HG02623 (cell line): ENCODE measurements around the gene ANKRD28.
A peak's percentile ranks its signal among the peaks of the same experiment; 100 is the strongest.
"Not testable (repeated sequence)": the region's sequence is repeated elsewhere in the genome, so short reads cannot be mapped to it uniquely, and the experiment has no call there.

ENCODE experiments used
- ATAC-seq: cut with Tn5 transposase; IDR thresholded peaks from one replicate; pipeline ENCODE4 v1.9.1; 2021; ENCODE audit warnings: moderate library complexity; ENCODE audit not compliant: unreplicated experiment

The ANKRD28 gene

DNA sequence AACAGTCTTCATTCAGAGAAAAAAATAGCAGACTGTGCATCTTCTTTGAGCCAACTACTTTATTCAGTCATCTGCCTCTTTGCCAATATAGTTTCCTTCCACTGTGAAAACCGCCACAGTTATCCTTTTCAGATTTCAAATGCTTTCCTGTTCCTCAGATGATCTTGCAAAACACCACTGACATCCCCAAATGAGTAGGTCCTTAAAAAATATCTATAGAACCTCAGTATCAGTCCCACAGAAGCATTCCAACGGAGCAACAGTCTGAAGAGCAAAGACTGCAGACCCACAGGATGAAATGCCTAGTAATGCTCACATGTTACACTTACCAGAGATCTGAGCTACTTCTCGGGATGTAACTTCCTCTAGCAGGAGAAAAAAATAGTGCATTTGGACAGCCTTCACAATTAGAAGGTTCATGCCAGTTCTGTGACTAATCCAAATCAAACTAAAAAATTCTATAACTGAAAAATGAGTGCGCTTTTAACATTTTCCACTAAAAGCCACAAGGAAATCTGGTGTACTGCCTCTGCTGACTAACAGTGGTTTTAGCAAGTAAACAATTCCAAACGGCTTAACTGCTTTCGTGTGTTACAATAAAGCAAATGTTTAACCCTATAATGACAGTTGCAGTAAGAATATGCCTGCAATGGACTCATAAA lies at the start of gene ANKRD28:
Gene ANKRD28 (minus strand): TSS at position 338 of the 662 bp plus-strand sequence. CDS start 1,458 bp downstream, outside the sequence.
- ATAC-seq = no peak

DNA sequence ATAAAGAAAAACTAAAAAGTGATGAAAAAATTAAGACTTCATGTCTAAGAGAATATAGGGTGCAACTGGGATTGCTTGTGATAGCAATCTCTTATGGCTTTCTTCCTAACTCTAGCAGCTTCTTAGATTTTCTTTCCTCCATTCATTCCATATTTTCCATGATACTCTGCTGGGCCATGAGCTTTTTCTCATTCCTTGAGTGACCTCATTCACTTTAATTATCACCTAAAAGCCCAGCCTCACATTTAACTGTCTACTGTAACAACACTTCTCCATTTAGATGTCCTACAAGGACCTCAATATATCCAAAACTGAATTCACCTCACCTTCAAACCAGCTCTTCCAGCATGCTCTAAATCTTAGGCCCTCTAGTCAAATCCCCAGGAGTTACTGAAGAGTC lies 49.5 kb upstream of the ANKRD28 start:
- no peak for ATAC-seq

DNA sequence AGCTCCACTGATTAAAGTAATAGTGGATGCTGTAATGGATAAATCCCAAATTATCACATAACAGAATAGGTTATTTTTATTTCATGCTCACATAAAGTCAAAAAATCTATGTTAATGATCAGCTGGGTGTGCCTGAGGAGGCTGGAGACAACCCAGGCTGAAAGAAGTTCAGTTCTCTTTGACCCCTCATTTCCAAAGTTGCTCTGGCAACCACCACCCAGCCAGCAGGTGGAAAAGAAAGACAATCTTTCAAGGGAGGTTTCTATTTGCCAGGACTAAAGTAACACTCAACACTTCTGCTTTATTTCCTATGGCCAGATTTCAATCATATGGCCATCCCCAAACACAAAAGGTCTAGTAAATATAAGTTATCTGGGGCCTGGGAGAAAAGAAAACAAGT lies 48.8 kb upstream of the ANKRD28 start:
- ATAC-seq = no peak

DNA sequence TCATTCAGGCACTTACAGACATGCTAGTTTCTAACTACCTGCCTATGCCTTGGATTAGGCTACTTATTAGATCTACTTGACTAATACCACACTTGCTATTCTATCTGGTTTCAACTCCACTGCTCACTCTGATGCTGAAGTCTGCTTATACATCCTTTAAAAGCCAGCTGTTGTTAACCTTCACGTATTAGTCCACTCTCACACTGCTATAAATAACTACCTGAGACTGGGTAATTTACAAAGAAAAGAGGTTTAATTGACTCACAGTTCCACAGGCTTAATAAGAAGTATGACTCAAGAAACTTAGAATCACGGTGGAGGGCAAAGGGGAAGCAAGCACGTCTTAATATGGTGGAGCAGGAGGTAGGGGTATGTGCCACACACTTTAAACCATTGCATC lies 47.7 kb upstream of the ANKRD28 start:
- ATAC-seq = peak; percentile 75

DNA sequence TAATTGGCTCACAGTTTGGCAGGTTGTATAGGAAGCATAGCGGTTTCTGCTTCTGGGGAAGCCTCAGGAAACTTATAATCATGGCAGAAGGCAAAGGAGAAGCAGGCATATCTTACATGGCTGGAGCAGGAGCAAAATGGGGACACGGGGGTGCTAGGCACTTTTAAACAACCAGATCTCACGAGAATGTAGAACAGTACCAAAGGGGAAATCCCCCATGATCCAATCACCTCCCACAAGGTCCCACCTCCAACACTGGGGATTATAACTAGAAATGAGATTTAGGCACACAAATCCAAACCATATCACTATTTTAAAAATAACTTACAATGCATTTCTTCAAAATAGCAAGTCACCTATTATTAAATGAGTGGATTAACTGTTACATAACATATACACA lies 47.1 kb upstream of the ANKRD28 start:
- no peak for ATAC-seq

DNA sequence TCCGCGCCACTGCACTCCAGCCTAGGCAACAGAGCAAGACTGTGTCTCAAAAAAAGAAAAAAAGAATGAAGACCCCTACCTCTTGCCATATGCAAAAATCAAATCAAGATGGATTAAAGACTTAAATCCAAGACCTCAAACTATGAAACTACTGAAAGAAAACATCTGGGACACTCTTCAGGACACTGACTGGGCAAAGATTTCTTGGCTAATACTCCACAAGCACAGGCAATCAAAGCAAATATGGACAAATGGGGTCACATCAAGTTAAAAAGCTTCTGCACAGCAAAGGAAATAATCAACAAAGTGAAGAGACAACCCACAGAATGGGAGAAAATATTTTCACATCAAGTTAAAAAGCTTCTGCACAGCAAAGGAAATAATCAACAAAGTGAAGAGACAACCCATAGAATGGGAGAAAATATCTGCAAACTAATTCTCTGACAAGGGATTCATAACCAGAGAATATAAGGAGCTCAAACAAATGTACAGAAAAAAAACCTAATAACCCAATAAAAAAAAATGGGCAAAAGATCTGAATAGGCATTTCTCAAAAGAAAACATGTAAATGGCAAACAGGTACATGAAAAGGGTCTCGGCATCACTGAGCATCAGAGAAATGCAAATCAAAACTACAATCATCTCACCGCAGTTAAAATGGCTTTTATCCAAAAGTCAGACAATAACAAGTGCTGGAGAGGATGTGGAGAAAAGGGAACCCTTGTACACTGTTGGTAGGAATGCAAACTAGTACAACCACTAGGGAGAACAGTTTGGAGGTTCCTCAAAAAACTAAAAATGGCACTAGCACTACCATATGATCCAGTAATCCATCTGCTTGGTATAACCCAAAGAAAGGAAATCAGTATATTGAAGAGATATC lies 43.6 kb upstream of the ANKRD28 start:
- not testable (repeated sequence) for ATAC-seq

DNA sequence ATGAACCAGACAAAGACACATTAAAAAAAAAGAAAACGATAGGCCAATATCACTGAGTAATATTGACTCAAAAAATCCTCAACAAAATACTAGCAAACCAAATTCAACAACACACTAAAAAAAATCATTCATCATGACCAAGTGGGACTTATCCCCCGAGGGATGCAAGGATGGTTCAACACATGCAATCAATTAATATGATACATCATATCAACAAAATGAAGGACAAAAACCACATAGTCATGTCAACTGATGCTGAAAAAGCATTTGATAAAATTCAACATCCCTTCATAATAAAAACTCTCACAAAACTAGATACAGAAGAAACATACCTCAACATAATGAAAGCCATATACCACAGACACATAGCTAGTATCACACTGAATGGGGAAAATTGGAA lies 41.8 kb upstream of the ANKRD28 start:
- no peak for ATAC-seq

DNA sequence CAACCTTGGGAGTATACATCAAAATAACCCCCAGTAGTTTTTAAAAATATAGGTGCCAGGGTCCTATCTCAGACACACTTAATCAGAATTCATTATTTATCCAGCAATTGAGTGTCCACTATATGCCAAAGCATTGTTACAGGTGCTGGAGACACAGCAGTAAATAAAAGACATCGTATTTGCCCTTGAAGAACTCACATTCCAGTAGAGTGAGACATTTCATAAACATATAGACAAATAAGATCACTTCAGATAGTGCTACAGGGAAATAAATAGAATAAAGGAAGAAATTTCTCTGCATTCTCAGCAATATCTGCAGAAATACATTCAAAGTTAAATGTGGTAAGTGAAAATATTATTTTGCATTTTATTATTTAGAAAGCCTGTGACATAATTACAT lies 34.1 kb upstream of the ANKRD28 start:
- ATAC-seq = no peak

DNA sequence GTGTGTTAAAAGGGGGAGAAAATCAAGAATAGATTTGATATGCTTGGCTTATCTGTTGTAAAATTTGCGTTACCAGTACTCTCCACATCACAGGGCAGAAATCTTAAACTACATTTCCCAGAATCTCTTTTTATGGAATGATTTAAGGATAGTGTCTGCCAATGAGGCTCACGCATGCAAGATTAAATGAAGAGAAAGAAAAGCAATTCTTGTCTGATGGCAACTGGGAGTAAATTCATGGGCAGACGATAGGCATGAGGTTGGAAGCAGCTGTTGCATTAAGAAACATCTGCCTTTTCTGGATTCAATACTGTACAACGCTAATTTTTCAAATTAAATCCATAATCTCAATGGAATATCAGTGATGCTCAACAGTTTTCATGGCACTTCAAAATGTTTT lies 27.2 kb upstream of the ANKRD28 start:
- ATAC-seq = no peak

DNA sequence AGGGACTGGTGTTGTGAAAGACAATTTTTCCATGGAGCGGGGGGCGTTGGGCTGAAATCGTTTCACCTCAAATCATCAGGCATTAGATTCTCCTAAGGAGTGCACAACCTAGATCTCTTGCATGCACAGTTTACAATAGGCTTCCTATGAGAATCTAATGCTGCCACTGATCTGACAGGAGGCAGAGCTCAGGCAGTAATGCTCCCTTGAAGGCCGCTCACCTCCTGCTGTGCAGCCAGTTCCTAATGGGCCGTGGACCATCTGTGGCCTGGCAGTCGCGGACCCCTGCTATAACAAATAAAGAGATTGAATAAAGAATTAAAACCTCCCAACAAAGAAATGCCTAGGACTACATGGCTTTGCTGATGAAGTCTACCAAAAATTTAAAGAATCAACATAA lies 25.3 kb upstream of the ANKRD28 start:
- no peak for ATAC-seq

DNA sequence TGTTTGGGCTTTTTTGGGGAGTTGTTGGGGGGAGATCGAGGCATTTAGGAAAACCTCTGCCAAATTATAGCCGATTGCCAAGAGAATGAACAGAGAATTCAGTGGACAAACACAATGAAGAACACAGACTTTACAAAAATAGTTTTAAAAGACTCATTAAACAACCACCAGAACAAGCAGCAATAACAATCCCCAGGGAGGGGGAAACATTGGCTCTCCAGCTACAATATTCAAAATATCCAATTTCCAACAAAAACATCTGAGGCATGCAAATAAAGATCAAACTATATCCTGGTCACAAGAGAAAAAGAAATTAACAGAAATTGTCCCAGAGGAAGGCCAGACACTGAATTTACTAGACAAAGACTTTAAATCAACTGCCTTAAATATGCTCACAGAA lies 24.5 kb upstream of the ANKRD28 start:
- ATAC-seq = no peak

DNA sequence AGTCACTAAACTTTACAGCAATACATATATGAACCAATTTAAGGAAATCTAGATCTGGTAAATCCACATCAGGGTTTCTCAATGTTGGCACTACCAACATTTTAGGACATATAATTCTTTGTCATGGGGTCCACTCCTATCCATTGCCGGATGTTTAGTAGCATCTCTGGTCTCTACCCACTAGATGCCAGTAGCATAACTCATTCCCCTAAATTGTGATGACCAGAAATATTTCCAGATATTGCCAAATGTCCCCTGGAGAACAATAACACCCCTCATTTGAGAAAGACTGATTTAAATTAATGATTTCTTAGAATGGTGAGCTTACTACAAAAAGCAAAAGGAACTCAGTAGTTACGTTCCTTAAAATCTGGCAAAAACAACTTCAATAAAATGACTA lies 23.1 kb upstream of the ANKRD28 start:
- no peak for ATAC-seq

DNA sequence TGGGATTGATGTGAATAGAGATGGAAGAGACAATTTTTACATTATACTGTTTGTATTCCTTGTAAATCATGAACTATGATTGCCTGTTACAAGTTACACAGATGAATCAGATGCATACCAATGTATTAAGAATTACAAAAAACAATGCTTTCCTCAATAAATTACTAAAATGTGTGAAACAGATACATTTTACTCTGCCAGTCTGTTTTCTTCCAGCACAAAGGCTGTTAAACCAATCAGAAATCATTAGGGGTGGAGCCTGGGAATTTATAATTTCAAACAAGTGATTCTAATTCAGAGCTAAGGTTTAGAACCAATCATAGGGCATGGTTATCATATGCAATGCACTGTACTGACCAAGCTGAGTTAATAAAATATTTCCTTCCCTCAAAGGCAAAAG lies 21.8 kb upstream of the ANKRD28 start:
- no peak for ATAC-seq

DNA sequence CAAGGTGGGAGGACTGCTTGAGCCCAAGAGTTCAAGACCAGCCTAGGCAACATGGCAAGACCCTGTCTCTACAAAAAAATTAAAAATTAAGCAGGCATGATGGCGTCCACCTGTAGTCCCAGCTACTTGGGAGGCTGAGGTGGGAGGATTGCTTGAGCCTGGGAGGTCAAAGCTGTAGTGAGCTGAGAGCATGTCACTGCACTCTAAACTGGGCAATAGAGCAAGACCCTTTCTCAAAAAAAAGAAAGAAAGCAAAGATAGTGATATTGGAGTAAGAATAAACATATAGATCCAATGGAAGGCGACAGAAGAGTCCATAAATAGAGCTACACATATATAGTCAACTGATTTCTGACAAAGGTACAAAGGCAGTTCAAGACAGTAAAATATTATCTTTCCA lies 21.3 kb upstream of the ANKRD28 start:
- ATAC-seq = no peak

DNA sequence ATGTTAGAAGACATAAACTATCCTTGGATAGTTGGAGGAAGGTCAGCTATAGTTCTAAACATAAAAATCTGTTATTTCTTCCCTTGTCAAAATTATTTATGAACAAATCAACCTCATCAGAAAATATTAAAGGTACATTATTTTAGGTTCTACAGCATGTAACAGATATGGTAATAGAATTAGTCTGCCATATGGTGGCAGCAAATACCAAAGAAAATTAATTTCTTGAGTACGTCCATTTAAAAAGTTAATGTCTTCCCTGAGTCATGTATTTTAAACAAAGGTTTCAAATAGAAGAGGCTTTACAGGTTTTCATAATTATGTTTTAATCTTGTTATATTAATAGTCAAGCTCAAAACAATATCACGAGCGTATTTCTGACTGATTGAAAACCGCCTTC lies 17.9 kb upstream of the ANKRD28 start:
- ATAC-seq = no peak

DNA sequence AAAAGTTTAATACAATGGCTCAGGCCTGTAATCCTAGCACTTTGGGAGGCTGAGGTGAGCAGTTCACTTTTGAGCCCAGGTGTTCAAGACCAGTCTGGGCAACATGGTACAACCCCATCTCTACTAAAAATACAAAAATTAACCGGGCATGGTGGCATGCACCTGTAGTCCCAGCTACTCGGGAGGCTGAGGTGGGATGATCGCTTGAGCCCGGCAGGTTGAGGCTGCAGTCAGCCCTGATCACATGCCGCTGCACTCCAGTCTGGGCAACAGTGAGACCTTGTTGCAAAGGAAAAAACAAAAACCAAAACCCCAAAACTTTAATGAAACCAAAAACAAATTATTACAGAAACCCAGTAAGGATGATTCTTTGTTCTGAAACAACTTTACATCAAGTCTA lies 15.3 kb upstream of the ANKRD28 start:
- not testable (repeated sequence) for ATAC-seq

DNA sequence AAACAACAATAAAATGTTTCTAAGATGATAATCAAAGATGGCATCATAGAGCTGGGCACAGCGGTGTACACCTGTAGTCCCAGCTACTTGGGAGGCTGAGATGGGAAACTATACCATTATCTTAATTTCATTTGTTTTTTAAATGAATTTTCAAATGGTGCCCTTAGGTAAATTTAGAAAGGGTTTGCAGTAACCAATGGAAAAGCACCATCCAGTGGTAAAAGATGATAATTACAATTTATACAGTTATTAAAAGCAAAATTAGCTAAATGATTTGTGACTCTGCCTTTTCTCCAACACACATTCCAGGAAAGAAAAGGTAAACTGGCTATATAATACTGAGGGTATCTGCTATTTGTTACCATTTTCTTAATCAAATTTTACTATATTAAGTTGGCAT lies 14.4 kb upstream of the ANKRD28 start:
- no peak for ATAC-seq

DNA sequence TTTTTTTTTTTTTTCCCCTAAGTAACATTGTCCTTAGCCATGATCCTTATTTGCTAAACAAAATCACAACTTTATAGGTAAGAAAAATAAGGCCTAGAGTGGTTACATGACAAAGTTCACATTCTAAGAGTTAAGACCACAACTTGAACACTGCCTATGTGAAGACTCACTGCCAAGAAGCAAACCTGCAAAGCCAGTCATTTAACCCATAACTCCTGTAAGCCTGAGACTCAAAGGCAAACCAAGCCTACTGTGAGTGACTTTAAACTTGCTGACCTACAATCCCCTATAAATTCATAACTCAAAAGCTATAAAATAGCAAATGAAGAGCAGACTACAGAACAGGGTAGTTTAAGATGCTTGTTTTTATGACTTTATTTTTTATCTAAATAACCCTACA lies 12.9 kb upstream of the ANKRD28 start:
- no peak for ATAC-seq

DNA sequence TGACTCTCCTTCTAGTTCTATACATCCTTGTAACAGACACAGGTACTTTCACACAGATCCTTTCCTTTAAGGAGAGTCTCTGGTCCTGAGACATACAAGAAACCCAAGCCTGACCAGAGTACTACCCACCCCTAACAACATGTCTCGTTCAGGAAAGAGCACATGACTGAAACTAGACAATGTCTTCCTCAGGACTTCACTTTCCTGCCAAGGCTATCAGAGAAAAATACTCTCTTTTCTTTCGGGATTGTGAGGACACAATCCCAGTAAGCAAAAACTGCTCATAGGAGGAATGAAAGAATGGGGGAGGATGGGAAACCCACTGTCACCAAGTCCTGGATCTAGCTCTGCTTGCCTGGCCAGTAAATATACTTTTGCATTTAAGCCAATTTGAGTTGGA lies 11.5 kb upstream of the ANKRD28 start:
- no peak for ATAC-seq

DNA sequence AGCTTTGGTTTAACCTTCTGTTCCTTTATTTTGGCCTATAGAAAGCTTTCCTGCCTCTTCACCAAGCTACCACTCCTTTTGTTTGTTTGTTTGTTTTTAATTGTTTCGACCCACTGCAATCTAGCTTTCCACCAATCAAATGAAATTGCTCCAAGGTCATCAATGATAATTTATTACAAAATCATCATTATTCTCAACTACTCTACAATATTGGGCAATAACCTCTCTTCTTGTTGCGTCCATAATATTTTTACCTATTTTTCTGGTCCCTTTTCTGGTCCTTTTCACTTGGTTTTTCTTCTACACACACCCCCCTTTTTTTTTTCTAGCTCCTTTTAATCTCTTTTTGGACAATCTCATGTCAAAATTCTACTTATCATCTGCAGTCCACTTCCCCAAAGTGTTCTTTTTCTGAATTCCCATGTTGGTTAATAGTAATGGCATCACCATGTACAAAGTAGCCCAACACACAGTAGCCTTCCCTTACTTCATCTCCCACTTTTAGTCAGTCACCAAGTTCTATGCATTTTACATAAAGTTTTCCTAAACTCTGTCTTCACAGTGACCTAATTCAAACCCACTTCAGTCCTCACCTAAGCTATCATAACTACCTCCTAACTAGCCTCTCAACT lies 11.0 kb upstream of the ANKRD28 start:
- ATAC-seq = no peak

DNA sequence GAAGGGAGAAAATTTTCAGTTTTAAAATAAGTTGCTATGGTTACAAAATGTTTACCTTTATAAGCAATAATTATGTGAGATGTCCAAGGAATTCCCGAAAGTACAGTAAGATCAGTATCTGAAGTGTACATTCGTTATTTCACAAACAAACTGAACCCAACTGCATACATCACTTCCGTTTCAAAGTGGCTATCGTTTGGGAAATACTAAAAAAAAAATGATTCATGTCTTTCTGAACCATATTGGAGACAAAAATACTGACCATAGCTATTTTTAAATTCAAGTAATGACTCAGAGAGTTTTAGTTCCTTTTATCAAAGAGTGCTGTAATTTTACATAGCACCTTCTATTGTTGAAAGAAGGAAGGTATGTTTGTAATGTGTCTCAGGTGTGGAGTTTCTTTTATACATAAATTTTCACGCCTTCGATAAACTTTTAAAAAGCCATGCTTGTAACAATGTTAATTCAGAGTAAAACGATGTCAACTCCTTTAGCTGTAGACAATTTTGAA lies 8.0 kb upstream of the ANKRD28 start:
- peak; percentile 57 for ATAC-seq
